DND-41 (cell line): ENCODE results near the gene GDI1.

Experiments used
- ATAC-seq: fragments of 200-7000 bp; cut with Tn5 transposase; 3 replicates; pipeline ENCODE4 v1.9.1; 2021; ENCODE audit warnings: low read depth; ENCODE audit not compliant: insufficient read depth
- DNase-seq: peaks from one replicate; pipeline ENCODE4 v3.0.0-alpha.2; 2020
- H2AFZ ChIP-seq: 2 replicates; pipeline ENCODE4 v1.6.0; 2012; ENCODE audit warnings: low read depth, low read length
- H3K27ac ChIP-seq: 2 replicates; pipeline ENCODE4 v1.5.1; 2012; ENCODE audit warnings: low read length, inconsistent platforms
- H3K27me3 ChIP-seq: fragments of 200-600 bp; sonication (generic); 2 replicates; pipeline ENCODE4 v1.6.0; 2012; ENCODE audit warnings: low read length, mild to moderate bottlenecking, inconsistent platforms; ENCODE audit not compliant: insufficient read depth, poor library complexity
- H3K36me3 ChIP-seq: 2 replicates; pipeline ENCODE4 v1.5.1; 2012; ENCODE audit warnings: low read length, inconsistent platforms; ENCODE audit not compliant: insufficient read depth
- H3K4me1 ChIP-seq: 2 replicates; pipeline ENCODE4 v1.5.1; 2012; ENCODE audit warnings: mild to moderate bottlenecking, low read length; ENCODE audit not compliant: insufficient read depth
- H3K4me2 ChIP-seq: 2 replicates; pipeline ENCODE4 v1.6.0; 2012; ENCODE audit warnings: mild to moderate bottlenecking, moderate library complexity, low read length, inconsistent platforms; ENCODE audit not compliant: insufficient read depth
- H3K4me3 ChIP-seq, 2 experiments: fragments of 200-600 bp in 1 of 2; shearing (Covaris generic) in 1 of 2; 2 replicates each; pipeline ENCODE4 v1.5.1; 2012 to 2016; ENCODE audit warnings: inconsistent platforms in 2 of 2, low read length in 2 of 2, mild to moderate bottlenecking in 2 of 2, low read depth in 1 of 2, moderate library complexity in 1 of 2
- H3K79me2 ChIP-seq: 2 replicates; pipeline ENCODE4 v1.6.0; 2012; ENCODE audit warnings: low read length, inconsistent platforms; ENCODE audit not compliant: insufficient read depth
- H3K9ac ChIP-seq: 2 replicates; pipeline ENCODE4 v1.6.0; 2012; ENCODE audit warnings: low read depth, mild to moderate bottlenecking, inconsistent platforms, low read length, moderate library complexity
- H3K9me3 ChIP-seq: 2 replicates; pipeline ENCODE4 v1.5.1; 2012; ENCODE audit warnings: low read length, moderate library complexity, mild to moderate bottlenecking, inconsistent platforms; ENCODE audit not compliant: insufficient read depth, severe bottlenecking
- H4K20me1 ChIP-seq: 2 replicates; pipeline ENCODE4 v1.6.0; 2012; ENCODE audit warnings: low read length; ENCODE audit not compliant: insufficient read depth
- EZH2 ChIP-seq: IDR thresholded peaks from 3 replicates; pipeline ENCODE4 v1.6.1; 2012; ENCODE audit warnings: borderline replicate concordance, low read depth, mild to moderate bottlenecking, moderate library complexity, low read length, inconsistent platforms; ENCODE audit not compliant: severe bottlenecking
- TF ChIP-seq, protein P1 (sequence below): IDR thresholded peaks from 2 replicates; pipeline ENCODE4 v1.5.1; 2012; ENCODE audit warnings: borderline replicate concordance, low read length, moderate library complexity, mild to moderate bottlenecking; ENCODE audit not compliant: poor library complexity, severe bottlenecking; ENCODE audit errors: extremely low read depth

Gene GDI1

DNA sequence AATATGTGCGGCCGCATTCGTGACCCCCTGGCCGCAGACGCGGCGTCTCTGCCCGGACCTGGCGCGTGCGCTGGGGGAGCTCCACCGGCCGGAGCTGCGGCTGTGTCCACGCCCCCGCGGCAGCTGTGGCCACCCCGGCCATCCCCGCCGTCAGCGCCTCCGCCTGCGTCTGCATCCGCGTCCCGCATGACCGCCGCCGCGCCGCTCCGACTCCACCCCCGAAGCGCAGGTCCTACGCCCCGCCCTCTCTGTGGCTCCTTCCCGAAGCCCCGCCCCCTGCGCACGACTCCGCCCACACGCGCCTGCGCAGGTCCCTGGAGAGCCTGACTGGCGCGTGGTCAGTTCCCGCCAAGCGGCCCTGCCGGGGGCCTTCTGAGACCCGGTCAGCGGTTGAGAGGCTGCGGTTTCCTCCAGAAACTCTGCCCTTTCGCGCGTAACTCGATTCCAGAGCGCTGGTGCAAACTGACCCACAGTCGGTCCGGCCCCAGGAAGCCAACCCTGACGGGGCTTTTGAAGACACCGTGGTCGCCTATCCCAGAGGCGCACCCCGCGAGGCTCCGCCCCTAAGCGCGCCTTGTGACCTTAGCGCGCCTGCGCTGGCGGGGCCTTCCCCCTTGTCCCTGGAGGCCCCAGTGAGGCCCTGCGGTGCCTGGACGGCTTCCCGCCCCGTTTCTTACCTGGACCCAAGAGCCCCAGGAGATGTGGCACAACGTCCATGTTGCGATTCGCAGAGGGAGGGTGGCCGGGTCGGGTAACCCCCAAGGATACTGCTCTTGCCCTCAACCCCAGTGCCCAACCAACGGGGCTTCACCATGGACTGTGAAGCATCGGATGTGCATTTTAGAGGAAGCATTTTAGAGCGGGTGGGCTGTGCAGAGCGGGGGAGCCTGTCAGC is 42.0 kb downstream of the GDI1 start, which contains the start of gene LAGE3:
LAGE3 (minus strand) TSS at position 554 of the 895 bp plus-strand sequence; CDS start at position 188, 366 bp downstream.
- Histone ChIP-seq H3K4me1 (peaks cover 27% of the 10 kb centered on the region), H3K4me2 (peak within 1 kb of the TSS; percentile 95), H3K9me3 (no peaks in the 10 kb centered on the region), H3K4me3 (peak within 1 kb of the TSS; percentile 39 to 73; a peak in 3 of 4 replicates), H3K79me2 (peaks cover 6% of the 10 kb centered on the region), H3K27me3 (no peaks in the 10 kb centered on the region), H3K9ac (peak within 1 kb of the TSS; percentile 80), H2AFZ (peak within 1 kb of the TSS; percentile 80), H4K20me1 (peaks cover under 1% of the 10 kb centered on the region; the same call in 1 of the 2 replicates), H3K27ac (peak within 1 kb of the TSS; percentile 93), H3K36me3 (peaks cover 6% of the 10 kb centered on the region; the same call in 1 of the 2 replicates)
- ATAC-seq: peak; percentile 89
- TF ChIP-seq, protein P1, sequence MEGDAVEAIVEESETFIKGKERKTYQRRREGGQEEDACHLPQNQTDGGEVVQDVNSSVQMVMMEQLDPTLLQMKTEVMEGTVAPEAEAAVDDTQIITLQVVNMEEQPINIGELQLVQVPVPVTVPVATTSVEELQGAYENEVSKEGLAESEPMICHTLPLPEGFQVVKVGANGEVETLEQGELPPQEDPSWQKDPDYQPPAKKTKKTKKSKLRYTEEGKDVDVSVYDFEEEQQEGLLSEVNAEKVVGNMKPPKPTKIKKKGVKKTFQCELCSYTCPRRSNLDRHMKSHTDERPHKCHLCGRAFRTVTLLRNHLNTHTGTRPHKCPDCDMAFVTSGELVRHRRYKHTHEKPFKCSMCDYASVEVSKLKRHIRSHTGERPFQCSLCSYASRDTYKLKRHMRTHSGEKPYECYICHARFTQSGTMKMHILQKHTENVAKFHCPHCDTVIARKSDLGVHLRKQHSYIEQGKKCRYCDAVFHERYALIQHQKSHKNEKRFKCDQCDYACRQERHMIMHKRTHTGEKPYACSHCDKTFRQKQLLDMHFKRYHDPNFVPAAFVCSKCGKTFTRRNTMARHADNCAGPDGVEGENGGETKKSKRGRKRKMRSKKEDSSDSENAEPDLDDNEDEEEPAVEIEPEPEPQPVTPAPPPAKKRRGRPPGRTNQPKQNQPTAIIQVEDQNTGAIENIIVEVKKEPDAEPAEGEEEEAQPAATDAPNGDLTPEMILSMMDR: no peak
- no peak for TF ChIP-seq EZH2
- DNase-seq: peak; percentile 91

DNA sequence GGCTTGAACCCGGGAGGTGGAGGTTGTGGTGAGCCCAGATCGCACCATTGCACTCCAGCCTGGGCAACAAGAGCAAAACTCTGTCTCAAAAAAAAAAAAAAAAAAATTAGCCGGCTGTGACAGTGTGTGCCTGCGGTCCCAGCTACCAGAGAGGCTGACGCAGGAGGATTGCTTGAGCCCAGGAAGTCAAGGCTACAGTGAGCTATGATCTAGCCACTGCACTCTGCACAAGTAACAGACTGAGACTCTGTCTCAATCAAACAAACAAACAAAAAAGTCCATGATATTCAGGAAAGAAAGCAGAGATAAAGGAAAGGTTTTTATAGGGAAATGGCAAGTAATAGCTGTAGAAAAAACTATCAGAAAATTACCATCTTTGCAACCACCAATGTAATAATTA is 44.2 kb downstream of the GDI1 start:
- H3K79me2 ChIP-seq: peaks cover 24% of the 10 kb centered on the region
- ATAC-seq (no peak), DNase-seq (no peak)
- no peak overlapping the region for H3K4me2 ChIP-seq
- H2AFZ ChIP-seq: no peak overlapping the region
- no peaks in the 10 kb centered on the region for H3K27me3 ChIP-seq
- peaks cover 45% of the 10 kb centered on the region for H3K4me1 ChIP-seq
- no peak overlapping the region for H3K4me3 ChIP-seq
- no peaks in the 10 kb centered on the region for H3K9me3 ChIP-seq
- peaks cover 17% of the 10 kb centered on the region for H4K20me1 ChIP-seq
- no peak for TF ChIP-seq EZH2
- TF ChIP-seq, protein P1: no peak
- no peak overlapping the region for H3K27ac ChIP-seq
- peaks cover 21% of the 10 kb centered on the region for H3K36me3 ChIP-seq
- no peak overlapping the region for H3K9ac ChIP-seq

DNA sequence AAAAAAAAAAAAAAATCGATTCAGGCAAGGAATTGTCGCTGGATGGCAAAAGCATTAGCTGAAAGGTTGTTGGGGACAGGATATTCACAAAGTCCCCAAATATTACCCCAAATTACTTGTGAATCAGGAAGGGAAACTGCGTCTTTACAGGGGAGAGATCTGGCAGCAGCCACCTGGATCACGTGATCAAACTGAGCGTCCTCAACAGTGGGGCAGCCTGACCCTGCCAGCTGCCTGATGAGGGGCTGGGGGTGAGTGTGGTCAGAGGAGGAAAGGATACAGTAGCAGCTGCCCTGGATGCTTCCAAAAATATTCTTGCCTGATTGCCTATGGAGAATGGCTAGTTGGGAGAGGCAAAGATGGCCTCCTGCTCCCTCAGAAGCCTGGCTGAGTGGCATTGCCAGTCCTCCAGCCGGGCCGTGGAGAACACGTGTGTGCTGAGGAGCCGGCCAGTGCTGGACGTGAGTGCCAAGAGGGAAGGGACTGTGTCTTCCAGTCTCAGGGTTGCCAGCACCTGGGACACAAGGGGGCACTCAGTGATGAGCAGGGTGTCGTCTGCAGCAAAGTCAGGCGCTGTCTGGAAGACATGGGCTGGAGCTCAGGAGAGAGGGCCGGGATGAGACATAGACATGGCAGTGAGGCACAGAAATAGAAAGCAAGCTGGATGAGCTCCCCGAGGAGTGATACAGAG is 45.1 kb downstream of the GDI1 start:
- TF ChIP-seq, protein P1: no peak
- TF ChIP-seq EZH2: no peak
- Histone ChIP-seq H2AFZ (no peak overlapping the region), H3K27me3 (no peaks in the 10 kb centered on the region), H3K4me2 (no peak overlapping the region), H3K4me1 (peaks cover 45% of the 10 kb centered on the region), H3K36me3 (peaks cover 21% of the 10 kb centered on the region), H3K27ac (no peak overlapping the region), H3K79me2 (peaks cover 26% of the 10 kb centered on the region), H4K20me1 (peaks cover 17% of the 10 kb centered on the region), H3K9ac (no peak overlapping the region), H3K4me3 (no peak overlapping the region), H3K9me3 (no peaks in the 10 kb centered on the region)
- DNase-seq (no peak), ATAC-seq (no peak)
